Endothelial cell of umbilical vein (primary cell): ENCODE data around the gene CCT6B. TPM values are rescaled to one million over a fixed set of nuclear protein-coding genes. Genes with fewer than 3 reads are reported as not detected.

Experiments
- BruUV-seq: library from RNA; stranded (reverse); fragments of 400-500 nt; replicated peaks from 2 replicates; lab custom pipeline; 2021; lab: Mats Ljungman, UMichigan
- CTCF ChIA-PET: fragments of 300-600, 350-600 bp; sonication (Branson Sonifier 250); formaldehyde crosslinking; loops from one replicate; lab custom pipeline; 2021; ENCODE audit warnings: antibody characterized with exemption, inconsistent platforms; lab: Charles Lee
- POLR2A ChIA-PET: fragments of 300-600, 350-600 bp; sonication (Branson Sonifier 250); formaldehyde crosslinking; loops from one replicate; lab custom pipeline; 2021; ENCODE audit warnings: antibody characterized with exemption, inconsistent platforms; lab: Charles Lee
- DNase-seq: peaks from one replicate; pipeline ENCODE4 v3.0.0-alpha.2; 2011; ENCODE audit warnings: low read depth, low spot score
- FAIRE-seq: peaks from 2 replicates; lab custom pipeline; 2011; peaks lifted over from hg19 to GRCh38; lab: Jason Lieb, UNC
- H2AFZ ChIP-seq: 2 replicates; pipeline ENCODE4 v1.6.0; 2012; ENCODE audit warnings: low read depth, low read length, control low read depth, inconsistent platforms
- H3K27ac ChIP-seq: 2 replicates; pipeline ENCODE4 v1.5.1; 2011; ENCODE audit warnings: low read depth, mild to moderate bottlenecking, control low read depth, low read length, moderate library complexity; ENCODE audit not compliant: insufficient read depth
- H3K27me3 ChIP-seq, 2 experiments: 2 replicates each; pipeline versions ENCODE4 v1.6.0 to v1.6.1; 2011; ENCODE audit warnings: low read length in 2 of 2, mixed read lengths in 1 of 2; ENCODE audit not compliant: control insufficient read depth in 2 of 2, insufficient read depth in 2 of 2
- H3K36me3 ChIP-seq, 2 experiments: 2 replicates in 1 of 2; 3 replicates in 1 of 2; pipeline ENCODE4 v1.5.1; 2011; ENCODE audit warnings: low read length in 2 of 2, mild to moderate bottlenecking in 1 of 2, moderate library complexity in 1 of 2; ENCODE audit not compliant: control insufficient read depth in 2 of 2, insufficient read depth in 2 of 2; ENCODE audit errors: extremely low read depth in 1 of 2
- H3K4me1 ChIP-seq: 3 replicates; pipeline ENCODE4 v1.5.1; 2011; ENCODE audit warnings: mild to moderate bottlenecking, low read length; ENCODE audit not compliant: control insufficient read depth, insufficient read depth; ENCODE audit errors: extremely low read depth
- H3K4me2 ChIP-seq: 2 replicates; pipeline ENCODE4 v1.6.1; 2011; ENCODE audit warnings: low read length, control low read depth, mixed read lengths; ENCODE audit not compliant: insufficient read depth
- H3K4me3 ChIP-seq, 3 experiments: fragments of 200-600 bp in 1 of 3; sonication (generic), shearing (Covaris generic) in 1 of 3; replicated peaks in 1 of 3; 2 replicates each; pipeline ENCODE4 v1.5.1; 2011 to 2016; ENCODE audit warnings: control low read depth in 3 of 3, low read length in 3 of 3, mild to moderate bottlenecking in 2 of 3, inconsistent platforms in 1 of 3, low read depth in 1 of 3, moderate library complexity in 1 of 3; ENCODE audit not compliant: insufficient read depth in 1 of 3
- H3K79me2 ChIP-seq: 2 replicates; pipeline ENCODE4 v1.6.0; 2012; ENCODE audit warnings: low read length, inconsistent platforms; ENCODE audit not compliant: control insufficient read depth, insufficient read depth
- H3K9ac ChIP-seq: replicated peaks from 2 replicates; pipeline ENCODE3; 2011; ENCODE audit warnings: low read length, control low read depth; ENCODE audit not compliant: insufficient read depth; ENCODE audit errors: extremely low read depth
- H3K9me1 ChIP-seq: replicated peaks from 3 replicates; pipeline ENCODE4 v1.6.0; 2011; ENCODE audit warnings: mild to moderate bottlenecking, low read length; ENCODE audit not compliant: control insufficient read depth, insufficient read depth; ENCODE audit errors: extremely low read depth
- H3K9me3 ChIP-seq: replicated peaks from 2 replicates; pipeline ENCODE4 v1.5.1; 2012; ENCODE audit warnings: low read length, inconsistent platforms; ENCODE audit not compliant: control insufficient read depth, insufficient read depth
- H4K20me1 ChIP-seq: replicated peaks from 2 replicates; pipeline ENCODE3; 2011; ENCODE audit warnings: mild to moderate bottlenecking, low read length; ENCODE audit not compliant: control insufficient read depth, insufficient read depth; ENCODE audit errors: extremely low read depth
- EZH2 ChIP-seq: IDR thresholded peaks from 2 replicates; pipeline ENCODE4 v1.6.1; 2012; ENCODE audit warnings: borderline replicate concordance, low read depth, mild to moderate bottlenecking, moderate library complexity, low read length, inconsistent platforms; ENCODE audit not compliant: severe bottlenecking
- GATA2 ChIP-seq: IDR thresholded peaks from 2 replicates; pipeline ENCODE4 v1.7.0; 2011; ENCODE audit warnings: low read depth, mild to moderate bottlenecking, moderate library complexity, mixed read lengths, low read length; ENCODE audit not compliant: insufficient read length, insufficient read depth
- JUN ChIP-seq: IDR thresholded peaks from 2 replicates; pipeline ENCODE4 v1.6.1; 2011; ENCODE audit warnings: borderline replicate concordance, low read depth; ENCODE audit not compliant: insufficient read length, insufficient read depth
- MYC ChIP-seq: IDR thresholded peaks from one replicate; pipeline ENCODE4 v1.6.1; 2011; ENCODE audit warnings: mild to moderate bottlenecking, low read depth, low read length
- POLR2A ChIP-seq: IDR thresholded peaks from 2 replicates; pipeline ENCODE4 v1.6.1; 2012; ENCODE audit warnings: low read depth, mild to moderate bottlenecking, control low read depth, low read length
- POLR2AphosphoS5 ChIP-seq: IDR thresholded peaks from 2 replicates; pipeline ENCODE4 v1.6.1; 2012; ENCODE audit warnings: low read depth, mild to moderate bottlenecking, control low read depth, low read length, moderate library complexity; ENCODE audit not compliant: insufficient read depth
- dilution Hi-C: fragments of 300-500 bp; cut with MboI; formaldehyde crosslinking; loops from one replicate; pipeline ENCODE4 v1.15.0; 2019; ENCODE audit warnings: low sequenced_read_pairs; ENCODE audit not compliant: extremely low pct_ligation_motif_present
- intact Hi-C: fragments of 100-400 bp; cut with micrococcal nuclease; formaldehyde crosslinking; loops from one replicate; pipeline ENCODE4 v1.10.0; 2022
- polyA plus RNA-seq, 4 experiments: library from polyadenylated mRNA; depleted of rRNA in 3 of 4; stranded (reverse) in 3 of 4; unstranded in 1 of 4; fragments of >200 nt; gene quantifications; 2 replicates each; pipeline versions ENCODE4 v1.2.1 to v1.2.3, GENCODE V29; 2011 to 2012; ENCODE audit warnings: missing spikeins in 1 of 4
- total RNA-seq: library from RNA; stranded (reverse); gene quantifications from 2 replicates; pipeline ENCODE4 v1.2.3, GENCODE V29; 2021
- TF ChIP-seq, protein P1 (sequence below): IDR thresholded peaks from 2 replicates; pipeline ENCODE4 v1.6.1; 2011; ENCODE audit not compliant: insufficient read depth, insufficient read length
- TF ChIP-seq, protein P2 (sequence below), 2 donors: IDR thresholded peaks; 1 replicate in 1 of 2; 2 replicates in 1 of 2; pipeline ENCODE4 v1.5.1; 2011; ENCODE audit warnings: low read length in 2 of 2, mild to moderate bottlenecking in 2 of 2, moderate library complexity in 2 of 2, control low read depth in 1 of 2, inconsistent platforms in 1 of 2, low read depth in 1 of 2; ENCODE audit not compliant: insufficient read depth in 1 of 2; ENCODE audit errors: extremely low read depth in 1 of 2

The CCT6B gene
- total and polyA plus RNA-seq, 2 donors (not counting 3 experiments of a cell fraction or from before 2014, with no cell fraction given), result 0.35 to 1.6 TPM

DNA sequence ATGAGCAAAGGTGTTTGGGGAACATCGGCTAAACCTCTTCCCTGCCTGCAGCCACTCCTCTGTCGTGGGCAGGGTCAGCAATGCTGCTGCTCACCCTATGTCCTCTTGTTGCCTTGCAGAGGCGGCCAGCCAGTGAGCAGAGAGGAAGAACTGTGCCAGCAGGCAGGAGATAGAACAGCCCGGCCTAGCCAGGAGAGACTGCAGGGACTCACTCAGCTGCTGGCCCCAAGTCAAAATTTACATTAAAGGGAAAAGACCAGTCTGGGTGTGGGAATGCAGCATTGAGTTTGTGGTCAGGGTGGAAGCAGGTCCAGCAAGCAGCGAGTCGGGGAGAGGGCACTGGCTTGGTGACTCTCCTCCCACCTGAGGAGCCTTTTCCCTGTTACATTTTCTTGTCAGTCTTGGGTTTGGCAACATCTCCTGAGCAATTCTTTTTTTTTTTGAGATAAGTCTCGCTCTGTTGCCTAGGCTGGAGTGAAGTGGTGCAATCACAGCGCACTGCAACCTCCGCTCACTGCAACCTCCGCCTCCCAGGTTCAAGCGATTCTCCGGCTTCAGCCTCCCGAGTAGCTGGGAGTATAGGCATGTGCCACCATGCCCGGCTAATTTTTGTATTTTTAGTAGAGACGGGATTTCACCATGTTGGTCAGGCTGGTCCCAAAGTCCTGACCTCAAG, 41.8 kb upstream of the CCT6B start:
- POLR2A ChIA-PET, result no interaction called here
- no peaks in the 10 kb centered on the region for H3K27me3 ChIP-seq
- peaks cover 11 to 12% of the 10 kb centered on the region in 2 experiments for H3K36me3 ChIP-seq
- no peak overlapping the region for H3K27ac ChIP-seq
- CTCF ChIA-PET, result interaction anchor here (1.3 to 4.8 kb wide), 2 partner anchors 12 to 116 kb away, joined by 3 to 38 read pairs; partner anchors contain the start of gene RAD51D
- H3K9me1 ChIP-seq, result no peaks in the 10 kb centered on the region
- no peak overlapping the region for H2AFZ ChIP-seq
- H3K4me3 ChIP-seq, result no peak overlapping the region
- no peak overlapping the region for H3K4me2 ChIP-seq
- no peaks in the 10 kb centered on the region for H4K20me1 ChIP-seq
- peaks cover 2% of the 10 kb centered on the region for H3K4me1 ChIP-seq
- dilution Hi-C loops, result no loop called here
- FAIRE-seq (no peak), DNase-seq (no peak)
- no TSS peak for BruUV-seq
- intact Hi-C loops, result no loop called here
- TF ChIP-seq, protein P1, sequence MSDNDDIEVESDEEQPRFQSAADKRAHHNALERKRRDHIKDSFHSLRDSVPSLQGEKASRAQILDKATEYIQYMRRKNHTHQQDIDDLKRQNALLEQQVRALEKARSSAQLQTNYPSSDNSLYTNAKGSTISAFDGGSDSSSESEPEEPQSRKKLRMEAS, result no peak
- TF ChIP-seq MYC, result no peak
- TF ChIP-seq POLR2AphosphoS5, result no peak
- no peak for TF ChIP-seq GATA2
- H3K9me3 ChIP-seq, result no peaks in the 10 kb centered on the region
- H3K9ac ChIP-seq, result no peak overlapping the region
- H3K79me2 ChIP-seq, result no peaks in the 10 kb centered on the region

DNA sequence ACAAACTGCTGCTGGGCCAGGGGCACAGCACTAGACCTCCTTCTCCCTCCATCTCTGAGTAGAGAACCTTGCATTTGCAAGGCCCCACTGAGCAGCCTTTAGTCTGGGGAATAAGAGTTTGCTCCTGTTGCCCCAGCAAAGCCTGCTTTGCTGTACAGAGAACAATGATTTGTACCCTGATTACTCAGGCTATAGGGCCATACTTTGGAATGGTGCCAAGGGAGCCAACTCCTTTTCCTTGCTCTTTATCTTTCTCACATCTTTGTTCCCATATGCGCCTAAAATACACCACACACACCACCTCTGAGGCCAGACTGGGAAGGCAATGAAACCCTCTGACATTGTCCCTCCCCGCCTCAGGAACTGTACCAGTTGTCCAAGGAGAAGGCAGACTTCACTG, 40.3 kb upstream of the CCT6B start:
- DNase-seq (peak; percentile 14), FAIRE-seq (peak; percentile 50)
- no peak overlapping the region for H2AFZ ChIP-seq
- no peaks in the 10 kb centered on the region for H3K9me1 ChIP-seq
- no peaks in the 10 kb centered on the region for H4K20me1 ChIP-seq
- TF ChIP-seq, protein P1, result no peak
- TF ChIP-seq, protein P2, sequence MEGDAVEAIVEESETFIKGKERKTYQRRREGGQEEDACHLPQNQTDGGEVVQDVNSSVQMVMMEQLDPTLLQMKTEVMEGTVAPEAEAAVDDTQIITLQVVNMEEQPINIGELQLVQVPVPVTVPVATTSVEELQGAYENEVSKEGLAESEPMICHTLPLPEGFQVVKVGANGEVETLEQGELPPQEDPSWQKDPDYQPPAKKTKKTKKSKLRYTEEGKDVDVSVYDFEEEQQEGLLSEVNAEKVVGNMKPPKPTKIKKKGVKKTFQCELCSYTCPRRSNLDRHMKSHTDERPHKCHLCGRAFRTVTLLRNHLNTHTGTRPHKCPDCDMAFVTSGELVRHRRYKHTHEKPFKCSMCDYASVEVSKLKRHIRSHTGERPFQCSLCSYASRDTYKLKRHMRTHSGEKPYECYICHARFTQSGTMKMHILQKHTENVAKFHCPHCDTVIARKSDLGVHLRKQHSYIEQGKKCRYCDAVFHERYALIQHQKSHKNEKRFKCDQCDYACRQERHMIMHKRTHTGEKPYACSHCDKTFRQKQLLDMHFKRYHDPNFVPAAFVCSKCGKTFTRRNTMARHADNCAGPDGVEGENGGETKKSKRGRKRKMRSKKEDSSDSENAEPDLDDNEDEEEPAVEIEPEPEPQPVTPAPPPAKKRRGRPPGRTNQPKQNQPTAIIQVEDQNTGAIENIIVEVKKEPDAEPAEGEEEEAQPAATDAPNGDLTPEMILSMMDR (IDR thresholded peaks at IDR 0.05; ENCODE audit: extremely low read depth in 1 of 2, insufficient read depth in 1 of 2, low read depth in 1 of 2, low read length in 2 of 2), result no peak
- TF ChIP-seq POLR2A, result no peak
- TF ChIP-seq EZH2, result no peak
- no peak for TF ChIP-seq JUN
- no peak for TF ChIP-seq POLR2AphosphoS5
- peak; percentile 37 for TF ChIP-seq GATA2
- H3K4me1 ChIP-seq, result peaks cover 2% of the 10 kb centered on the region
- no peaks in the 10 kb centered on the region for H3K27me3 ChIP-seq
- H3K27ac ChIP-seq, result no peak overlapping the region
- H3K36me3 ChIP-seq, result peaks cover 9 to 12% of the 10 kb centered on the region in 2 experiments
- intact Hi-C loops (no loop called here), dilution Hi-C loops (no loop called here)
- no peak overlapping the region for H3K4me3 ChIP-seq
- H3K9ac ChIP-seq, result no peak overlapping the region
- BruUV-seq, result no TSS peak
- ChIA-PET CTCF (interaction anchor here (1.0 to 4.8 kb wide), 2 partner anchors 10 to 117 kb away, joined by 4 to 38 read pairs; partner anchors contain the start of gene RAD51D), POLR2A (interaction anchor here (0.9 kb wide), 1 partner anchor 21 kb away, joined by 3 read pairs; no protein-coding TSS in a partner anchor)
- no peaks in the 10 kb centered on the region for H3K9me3 ChIP-seq
- H3K4me2 ChIP-seq, result no peak overlapping the region
- no peaks in the 10 kb centered on the region for H3K79me2 ChIP-seq
